IMR-90 (cell line): Measurements from ENCODE around the gene WBP1.

Experiments used
- BHLHE40 ChIP-seq: fragments of 150-350 bp; IDR thresholded peaks from 2 replicates; pipeline ENCODE4 v1.6.1; 2016; ENCODE audit warnings: mild to moderate bottlenecking, low read depth, low read length
- CEBPB ChIP-seq: IDR thresholded peaks from 2 replicates; pipeline ENCODE4 v1.6.1; 2012; ENCODE audit warnings: low read depth, low read length, improper control_type of control experiment
- CTCF ChIP-seq: conservative IDR thresholded peaks from 2 replicates; pipeline ENCODE4 v1.5.1; 2012; ENCODE audit warnings: mild to moderate bottlenecking, low read depth, low read length, improper control_type of control experiment
- ELK1 ChIP-seq: fragments of 150-350 bp; IDR thresholded peaks from 2 replicates; pipeline ENCODE4 v1.6.1; 2016; ENCODE audit warnings: low read depth, mild to moderate bottlenecking, low read length, moderate library complexity, borderline replicate concordance
- MXI1 ChIP-seq: IDR thresholded peaks from 2 replicates; pipeline ENCODE4 v1.6.1; 2012; ENCODE audit warnings: low read depth, mild to moderate bottlenecking, low read length, moderate library complexity, borderline replicate concordance
- NFE2L2 ChIP-seq: fragments of 150-350 bp; IDR thresholded peaks from 2 replicates; pipeline ENCODE4 v1.6.1; 2016; ENCODE audit warnings: low read depth, mild to moderate bottlenecking, low read length
- POLR2A ChIP-seq: IDR thresholded peaks from 2 replicates; pipeline ENCODE4 v1.6.1; 2012; ENCODE audit warnings: mild to moderate bottlenecking, low read depth, low read length
- RAD21 ChIP-seq: IDR thresholded peaks from 2 replicates; pipeline ENCODE4 v1.6.1; 2012; ENCODE audit warnings: low read length, improper control_type of control experiment
- RCOR1 ChIP-seq: IDR thresholded peaks from 2 replicates; pipeline ENCODE4 v1.6.1; 2012; ENCODE audit warnings: mild to moderate bottlenecking, low read length, improper control_type of control experiment; ENCODE audit not compliant: insufficient replicate concordance
- RFX5 ChIP-seq: IDR thresholded peaks from 2 replicates; pipeline ENCODE4 v1.8.0; 2012; ENCODE audit warnings: low read depth, mild to moderate bottlenecking, low read length, moderate library complexity
- USF2 ChIP-seq: fragments of 150-350 bp; IDR thresholded peaks from 2 replicates; pipeline ENCODE4 v1.6.1; 2017; ENCODE audit warnings: mild to moderate bottlenecking, antibody characterized with exemption, low read length, low read depth

- no peak for TF ChIP-seq RCOR1
- TF ChIP-seq CTCF: no peak
- no peak for TF ChIP-seq NFE2L2
- TF ChIP-seq ELK1: no peak
- TF ChIP-seq RFX5: no peak
- no peak for TF ChIP-seq POLR2A
- TF ChIP-seq BHLHE40: no peak
- TF ChIP-seq RAD21: no peak
- no peak for TF ChIP-seq MXI1
- no peak for TF ChIP-seq CEBPB
- no peak for TF ChIP-seq USF2
Observed at GRCh38 chr2:74498500-74499266, 40.4 kb downstream of the WBP1 start.
